Right renal cortex interstitium (tissue), 3 donors: ENCODE results near the gene MFAP4. TPM values are rescaled to one million over a fixed set of nuclear protein-coding genes. Genes with fewer than 3 reads are reported as not detected.

ENCODE experiments used
- DNase-seq, 3 donors: peaks; one replicate each; pipeline ENCODE4 v3.0.0-alpha.2; 2013; ENCODE audit warnings: low read depth in 3 of 3, low spot score in 2 of 3
- polyA plus RNA-seq, 3 donors: library from polyadenylated mRNA; unstranded; fragments of 120-200 nt; gene quantifications; one replicate each; pipeline ENCODE4 v1.2.1, GENCODE V29; 2013; ENCODE audit not compliant: insufficient read length in 3 of 3

MFAP4 gene
- polyA plus RNA-seq, 3 donors, result 207 to 270 (median 245) TPM

DNA sequence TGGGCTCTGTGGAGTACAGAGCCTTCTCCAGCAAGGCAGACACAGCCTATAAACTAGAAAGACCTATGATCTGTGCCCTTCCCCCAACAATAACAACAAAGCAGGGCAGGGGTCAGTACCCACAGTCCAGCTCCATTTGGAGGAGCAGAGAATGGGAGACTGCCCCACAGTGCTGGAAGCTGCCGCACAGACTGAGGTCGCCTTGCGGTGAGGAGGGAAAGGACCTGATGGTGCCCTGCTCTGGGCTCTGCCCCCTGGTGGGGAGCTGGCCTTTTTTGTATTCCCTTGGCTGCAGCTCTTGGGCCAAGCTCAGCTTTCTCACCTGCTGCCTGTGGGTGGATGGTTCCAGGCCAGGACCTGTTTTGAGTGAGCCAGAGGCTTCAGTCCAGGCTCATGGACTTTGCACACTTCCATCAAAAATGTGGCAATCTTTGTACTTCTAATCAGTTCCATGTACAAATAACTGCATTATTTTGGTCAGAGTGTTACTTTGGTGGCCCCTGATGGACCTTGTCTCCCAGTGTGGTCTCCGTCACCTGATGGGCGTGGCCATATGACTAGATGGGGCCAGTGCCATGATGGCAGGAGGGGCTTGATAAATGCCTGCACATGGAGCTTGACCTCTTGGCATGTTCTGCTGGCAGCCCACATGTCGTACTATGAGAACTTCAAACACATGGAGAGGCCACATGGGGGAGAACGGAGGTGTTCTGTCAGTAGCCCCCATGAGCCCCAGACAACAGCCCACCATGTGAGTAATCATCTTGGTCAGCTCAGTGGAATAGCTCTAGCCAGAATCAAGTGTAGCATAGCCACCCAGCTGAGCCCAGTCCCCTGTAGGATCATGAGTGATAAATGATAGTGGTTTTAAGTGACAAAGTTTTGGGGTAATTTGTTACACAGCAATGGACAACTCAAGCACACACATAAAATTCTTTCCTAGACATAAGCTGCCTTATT is 48.7 kb downstream of the MFAP4 start:
- no peak for DNase-seq

DNA sequence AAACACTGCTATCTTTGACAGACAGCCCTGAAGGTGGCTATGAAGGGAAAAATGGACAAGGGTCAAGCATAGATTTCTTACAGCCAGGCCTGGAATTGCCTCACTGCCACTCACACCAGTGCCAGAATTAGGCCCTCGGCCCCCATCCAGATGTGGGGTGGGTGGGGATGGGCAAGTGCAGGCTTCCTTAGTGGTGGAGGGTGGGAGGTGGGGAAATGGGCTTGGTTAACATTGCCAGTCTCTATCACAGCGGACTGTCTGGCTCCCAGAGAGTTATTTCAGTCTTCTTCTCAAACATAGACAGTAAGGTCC is 49.3 kb downstream of the MFAP4 start:
- no peak for DNase-seq

DNA sequence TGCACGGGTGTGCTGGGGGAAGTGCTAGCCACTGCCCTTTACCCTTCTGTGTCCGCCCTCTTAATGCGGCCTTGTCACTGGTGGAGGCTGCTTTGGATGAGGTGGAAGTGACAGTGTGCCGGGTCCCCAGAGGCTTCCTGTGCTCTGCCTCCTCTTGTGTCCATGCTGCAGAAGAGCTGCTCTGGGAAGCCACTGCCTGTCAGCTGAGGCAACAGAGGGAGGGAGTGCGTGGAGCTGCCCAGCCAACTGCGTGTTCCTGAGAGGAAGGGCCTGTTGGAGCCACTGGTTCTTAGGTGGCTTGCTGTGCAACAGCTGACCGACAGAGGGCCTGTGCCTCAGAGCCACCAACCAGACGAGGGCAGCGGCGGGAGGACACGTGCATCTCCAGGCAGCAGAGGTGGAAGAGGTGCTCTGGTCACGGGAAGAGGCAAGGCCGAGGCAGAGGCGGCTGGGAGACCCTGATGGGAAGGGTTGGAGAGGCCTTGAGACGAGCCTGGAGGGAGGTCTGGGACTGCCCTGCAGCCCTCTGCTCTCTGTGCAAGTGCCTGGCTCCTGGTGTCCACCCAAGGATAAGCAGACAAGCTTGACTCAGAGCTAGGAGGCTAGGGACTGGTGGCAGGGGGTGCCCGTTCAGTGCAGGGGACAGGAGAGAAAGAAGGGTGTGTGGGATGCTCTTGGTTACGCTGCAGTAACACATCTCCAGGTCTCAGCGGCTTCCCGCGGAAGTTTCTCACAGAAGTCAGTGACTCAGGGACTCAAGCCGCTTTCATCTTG is 49.9 kb downstream of the MFAP4 start:
- DNase-seq, result no peak

DNA sequence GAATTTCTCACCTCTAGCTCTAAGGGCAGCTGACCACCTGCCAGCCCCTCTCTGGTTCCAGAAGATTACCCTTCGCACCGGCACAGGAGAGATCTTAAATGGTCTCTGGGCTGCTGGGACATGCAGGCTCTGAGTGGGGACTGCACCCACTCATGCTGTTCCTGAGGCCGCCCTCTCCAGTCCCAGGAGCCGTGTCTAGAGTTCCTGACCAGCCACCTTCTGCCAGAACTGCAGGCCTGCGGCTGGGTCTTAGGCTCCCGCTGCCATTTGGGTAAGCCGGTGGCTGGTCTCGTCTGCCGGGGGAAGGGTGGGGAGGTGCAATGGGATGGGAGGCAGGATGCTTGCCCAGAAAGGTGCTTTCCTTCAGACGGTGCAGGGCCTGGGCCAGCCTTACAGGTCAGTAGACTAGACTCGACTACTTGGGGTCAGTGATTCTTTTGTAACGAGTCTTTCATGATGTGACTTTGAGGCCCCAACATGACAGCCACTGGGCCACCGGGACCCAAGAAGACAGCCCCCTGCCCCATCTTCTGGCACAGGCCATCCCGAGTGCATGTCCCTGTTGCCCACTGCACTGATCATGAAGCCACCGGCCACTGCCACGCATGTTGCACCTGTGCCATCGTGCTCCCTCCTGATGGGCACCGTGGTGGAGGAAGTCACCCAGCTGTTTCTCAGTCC is 50.9 kb downstream of the MFAP4 start:
- DNase-seq, result no peak

DNA sequence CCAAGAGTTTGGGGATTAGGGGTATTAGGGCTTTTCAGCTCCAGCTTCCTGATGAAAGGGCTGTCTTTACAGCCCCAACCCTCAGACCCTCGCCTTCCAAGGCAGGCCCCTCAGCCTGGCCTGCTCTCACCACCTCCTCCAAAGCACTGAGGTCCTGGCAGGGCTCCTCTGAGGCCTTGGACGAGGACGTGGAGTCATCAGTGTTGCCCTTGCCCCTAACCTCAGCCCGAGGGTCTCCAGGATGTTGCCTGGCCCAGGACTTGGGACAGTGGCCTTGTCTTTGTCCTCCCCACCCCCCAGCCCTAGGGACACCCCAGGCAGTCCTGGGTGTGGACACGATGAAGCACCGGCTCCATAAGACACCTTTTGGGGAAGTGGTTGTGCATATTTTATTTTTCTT is 52.7 kb downstream of the MFAP4 start:
- DNase-seq, result no peak

DNA sequence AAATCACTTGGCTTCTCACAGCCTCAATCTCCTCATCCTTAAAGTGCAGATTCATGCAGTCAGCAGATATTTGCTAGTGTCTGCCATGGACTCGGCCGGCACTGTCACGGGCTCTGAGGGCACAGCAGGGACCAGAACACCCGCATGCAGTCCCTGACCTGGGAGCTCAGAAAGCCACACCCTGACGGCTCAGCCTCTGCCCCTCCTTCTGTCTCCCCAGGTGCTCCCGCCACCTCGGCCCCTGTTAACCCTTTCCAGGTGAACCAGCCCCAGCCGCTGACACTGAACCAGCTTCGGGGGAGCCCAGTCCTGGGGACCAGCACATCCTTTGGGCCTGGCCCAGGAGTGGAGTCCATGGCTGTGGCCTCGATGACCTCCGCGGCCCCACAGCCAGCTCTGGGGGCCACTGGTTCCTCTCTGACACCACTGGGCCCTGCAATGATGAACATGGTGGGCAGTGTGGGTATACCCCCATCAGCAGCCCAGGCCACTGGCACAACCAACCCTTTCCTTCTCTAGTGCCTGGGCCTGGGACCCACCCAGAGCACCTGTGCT is 53.2 kb downstream of the MFAP4 start:
- no peak for DNase-seq

Other genes with a start within 250 kb of the MFAP4 start
- gene EPN2, start 149.8 kb downstream of the MFAP4 start, polyA plus RNA-seq, result 10 to 100 TPM; 44.8 to 49.6 (median 48.2) TPM
- 10 to 100 TPM; 30.7 to 33.3 (median 31.7) TPM for gene B9D1, start 24.5 kb downstream of the MFAP4 start, polyA plus RNA-seq
- gene MAPK7, start 8.7 kb downstream of the MFAP4 start, polyA plus RNA-seq, result 10 to 100 TPM; 20.1 to 23.2 (median 20.7) TPM
- gene RNF112, start 24.0 kb upstream of the MFAP4 start, polyA plus RNA-seq, result 1 to 10 TPM in 1 of 3 donors, under 1 TPM in 2; 0.61 to 1.4 (median 1.00) TPM
- 10 to 100 TPM; 18.2 to 25.5 (median 24.5) TPM for gene SLC47A1, start 146.7 kb upstream of the MFAP4 start, polyA plus RNA-seq